Naive thymus-derived CD8-positive, alpha-beta T cell (primary cell): ENCODE measurements around the gene TEF. TPM values are rescaled to one million over a fixed set of nuclear protein-coding genes. Genes with fewer than 3 reads are reported as not detected.
"Not testable (repeated sequence)": the region's sequence is repeated elsewhere in the genome, so short reads cannot be mapped to it uniquely, and the experiment has no call there.

ENCODE experiments used
- ATAC-seq, 2 donors: fragments of 150-1000 bp; cut with Tn5 transposase in 1 of 2; sonication (Bioruptor Pico), chemical (Tn5 transposase) in 1 of 2; 1 replicate in 1 of 2; 2 replicates in 1 of 2; pipeline ENCODE4 v1.10.0; 2021; ENCODE audit warnings: mild to moderate bottlenecking in 2 of 2, moderate library complexity in 2 of 2
- POLR2A ChIA-PET: fragments of 350-600 bp; sonication (Branson Sonifier 250); formaldehyde crosslinking; loops from one replicate; lab custom pipeline; 2021; ENCODE audit warnings: antibody characterized with exemption; lab: Charles Lee
- DNase-seq, 10 donors: peaks; one replicate each; pipeline versions ENCODE4 v3.0.0 to v3.0.0-alpha.2; 2020 to 2022
- H3K27ac Mint-ChIP-seq, 10 donors: one replicate each; pipeline ENCODE4 v1.8.0; 2020 to 2022; ENCODE audit warnings: mild to moderate bottlenecking in 10 of 10, mixed read lengths in 10 of 10, moderate library complexity in 4 of 10, inconsistent platforms in 1 of 10
- H3K27me3 Mint-ChIP-seq, 5 donors: one replicate each; pipeline ENCODE4 v1.8.0; 2021 to 2022; ENCODE audit warnings: mixed read lengths in 5 of 5
- H3K36me3 Mint-ChIP-seq, 3 donors: one replicate each; pipeline ENCODE4 v1.8.0; 2020 to 2022; ENCODE audit warnings: mixed read lengths in 3 of 3, mild to moderate bottlenecking in 2 of 3, inconsistent platforms in 1 of 3
- H3K4me1 Mint-ChIP-seq, 4 donors: one replicate each; pipeline ENCODE4 v1.8.0; 2021 to 2022; ENCODE audit warnings: mixed read lengths in 4 of 4
- H3K4me3 Mint-ChIP-seq, 10 donors: one replicate each; pipeline ENCODE4 v1.8.0; 2020 to 2022; ENCODE audit warnings: mild to moderate bottlenecking in 10 of 10, mixed read lengths in 10 of 10, moderate library complexity in 6 of 10, inconsistent platforms in 1 of 10
- H3K9me3 Mint-ChIP-seq, 9 donors: one replicate each; pipeline ENCODE4 v1.8.0; 2020 to 2022; ENCODE audit warnings: mixed read lengths in 9 of 9, mild to moderate bottlenecking in 3 of 9, inconsistent platforms in 1 of 9, moderate library complexity in 1 of 9
- polyA plus RNA-seq, 3 donors: library from polyadenylated mRNA; unstranded; fragments of 300-500 nt; fragmentation: Illumina TruSeq; gene quantifications; one replicate each; pipeline ENCODE4 v1.2.3, GENCODE V29; 2021
- total RNA-seq, 8 experiments: library from RNA in 2 of 8; stranded (reverse) in 2 of 8; gene quantifications; one replicate each; pipeline ENCODE4 v1.2.3 and lab custom pipeline; 2021 to 2026

TEF gene
- total and polyA plus RNA-seq, 5 experiments from 2014 or later, result 2.0 to 5.9 (median 5.2) TPM

DNA sequence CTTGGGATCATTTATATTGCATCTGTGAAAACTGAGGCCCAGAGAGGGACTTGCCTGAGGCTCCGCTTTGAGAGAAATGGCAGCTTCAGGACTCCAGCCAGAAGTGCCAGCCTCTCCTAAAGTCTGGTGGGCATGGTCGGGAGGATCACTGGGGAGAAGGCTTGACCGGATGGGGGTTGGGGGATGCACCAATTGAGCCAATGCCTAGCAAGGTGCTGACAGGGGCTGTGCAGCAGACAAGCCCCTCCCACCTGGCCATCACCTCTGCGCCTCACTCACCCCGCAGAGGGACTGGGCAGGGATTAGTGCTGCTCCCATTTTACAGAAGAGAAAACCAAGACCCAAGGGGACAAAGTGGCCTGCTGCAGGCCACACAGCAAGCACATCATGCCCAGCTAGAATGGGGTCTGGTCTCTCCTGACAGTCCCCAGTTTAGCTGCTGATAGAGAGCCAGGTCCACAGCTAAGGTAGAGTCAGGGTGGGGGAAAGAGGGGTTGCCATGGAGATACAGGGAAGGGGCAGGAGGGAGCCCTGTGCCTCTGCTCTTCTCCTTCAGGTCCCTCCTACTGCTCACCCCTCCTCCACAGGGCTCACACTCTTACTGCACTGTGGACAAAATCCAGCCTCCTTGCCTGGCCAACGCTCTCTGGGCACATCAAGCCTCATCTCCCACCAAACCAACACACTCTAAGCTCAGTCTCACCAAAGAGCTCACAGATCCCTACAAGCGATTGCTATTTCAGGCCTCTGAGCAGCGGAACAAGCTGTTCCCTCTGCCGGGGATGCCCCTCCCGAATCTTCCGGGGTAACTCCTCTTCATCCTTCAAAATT lies 29.5 kb downstream of the TEF start:
- POLR2A ChIA-PET, result interaction anchor here (1.5 kb wide), 1 partner anchor 210 kb away, joined by 4 read pairs; the partner anchor contains the start of genes DESI1 and XRCC6
- H3K36me3 Mint-ChIP-seq, result no peaks in the 10 kb centered on the region
- H3K27me3 Mint-ChIP-seq, result no peaks in the 10 kb centered on the region
- H3K4me3 Mint-ChIP-seq, result peak overlapping the region; percentile 23 to 83 (median 57)
- peaks cover 24 to 51% (median 36%) of the 10 kb centered on the region in 4 donors for H3K4me1 Mint-ChIP-seq
- no peaks in the 10 kb centered on the region for H3K9me3 Mint-ChIP-seq
- peak overlapping the region; percentile 93 to 100 (median 98) for H3K27ac Mint-ChIP-seq
- ATAC-seq, result no peak
- no peak for DNase-seq

DNA sequence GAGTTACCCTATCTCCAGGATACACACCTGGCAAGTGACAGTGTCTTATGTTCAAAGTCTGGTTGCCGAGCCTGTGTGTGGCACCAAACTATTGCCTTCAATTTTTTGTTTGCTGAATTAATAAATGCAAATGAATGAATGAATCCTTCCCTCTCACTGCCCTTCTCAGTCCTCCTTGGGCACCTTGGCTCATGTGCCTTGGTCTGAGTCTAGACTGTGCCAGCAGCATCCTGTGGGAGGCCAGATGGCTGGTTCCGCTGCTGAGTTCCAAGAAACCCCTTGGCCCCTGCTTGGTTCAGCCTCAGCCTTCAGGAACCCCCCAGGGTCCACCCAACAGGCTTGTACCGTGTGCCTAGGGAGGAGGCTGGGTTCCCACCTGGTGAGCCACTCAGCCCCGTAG lies 33.8 kb downstream of the TEF start:
- peaks cover 19 to 56% (median 38%) of the 10 kb centered on the region in 4 donors for H3K4me1 Mint-ChIP-seq
- POLR2A ChIA-PET, result interaction anchor here (0.7 kb wide), 1 partner anchor 403 kb away, joined by 3 read pairs; no protein-coding TSS in a partner anchor
- H3K4me3 Mint-ChIP-seq, result peak overlapping the region; percentile 90 to 99 (median 94)
- no peak for DNase-seq
- peak overlapping the region in 7 of 10 donors; percentile 62 to 100 (median 93) for H3K27ac Mint-ChIP-seq
- no peak for ATAC-seq
- no peaks in the 10 kb centered on the region for H3K36me3 Mint-ChIP-seq
- H3K27me3 Mint-ChIP-seq, result no peaks in the 10 kb centered on the region
- H3K9me3 Mint-ChIP-seq, result no peaks in the 10 kb centered on the region

DNA sequence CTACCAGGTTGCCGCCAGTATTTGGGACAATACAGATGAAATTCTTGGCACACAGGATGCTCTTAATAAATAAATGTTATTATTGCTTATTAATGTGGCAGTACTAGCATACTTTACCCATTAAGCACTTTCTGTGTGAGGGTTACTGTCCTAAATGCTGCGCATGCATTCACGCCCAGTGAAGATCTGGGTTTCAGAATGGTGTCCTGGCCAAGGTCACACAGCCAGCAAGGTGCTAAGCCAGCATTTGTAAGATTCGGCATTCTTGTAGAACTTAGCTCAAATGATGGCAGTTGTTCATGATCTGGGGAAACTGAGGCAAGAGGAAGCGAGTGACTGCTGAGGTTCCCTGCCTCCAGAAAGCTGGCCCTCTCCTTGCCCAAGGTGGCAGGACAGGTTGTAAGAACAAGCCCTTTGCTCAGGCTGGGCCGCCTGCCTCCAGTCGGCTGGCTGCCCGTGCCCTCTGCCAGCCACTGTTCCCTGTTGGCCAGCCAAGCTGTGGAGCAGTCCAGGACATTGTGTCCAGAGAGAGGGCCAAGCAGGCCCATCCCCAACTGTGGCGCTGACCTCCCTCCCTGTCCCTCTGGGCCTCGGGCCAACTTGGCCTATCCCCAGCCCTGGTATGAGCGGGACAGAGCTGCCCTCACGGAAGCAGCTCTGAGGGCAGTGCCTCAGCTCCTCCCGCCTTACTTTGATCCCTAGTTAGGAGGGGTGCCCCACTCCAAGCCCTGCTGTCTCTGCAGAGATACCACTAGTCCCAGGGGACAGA lies 36.1 kb downstream of the TEF start:
- no peak for ATAC-seq
- Mint-ChIP-seq H3K4me3 (no peak overlapping the region), H3K27me3 (no peaks in the 10 kb centered on the region), H3K36me3 (no peaks in the 10 kb centered on the region), H3K4me1 (peaks cover 9 to 39% (median 23%) of the 10 kb centered on the region in 4 donors), H3K9me3 (no peaks in the 10 kb centered on the region), H3K27ac (peak overlapping the region in 3 of 10 donors; percentile 13 to 50 (median 31))
- no peak for DNase-seq
- POLR2A ChIA-PET, result interaction anchor here (0.5 to 2.9 kb wide), 3 partner anchors 28 to 30 kb away, joined by 3 to 12 read pairs (median 4); partner anchors contain the start of gene TOB2

DNA sequence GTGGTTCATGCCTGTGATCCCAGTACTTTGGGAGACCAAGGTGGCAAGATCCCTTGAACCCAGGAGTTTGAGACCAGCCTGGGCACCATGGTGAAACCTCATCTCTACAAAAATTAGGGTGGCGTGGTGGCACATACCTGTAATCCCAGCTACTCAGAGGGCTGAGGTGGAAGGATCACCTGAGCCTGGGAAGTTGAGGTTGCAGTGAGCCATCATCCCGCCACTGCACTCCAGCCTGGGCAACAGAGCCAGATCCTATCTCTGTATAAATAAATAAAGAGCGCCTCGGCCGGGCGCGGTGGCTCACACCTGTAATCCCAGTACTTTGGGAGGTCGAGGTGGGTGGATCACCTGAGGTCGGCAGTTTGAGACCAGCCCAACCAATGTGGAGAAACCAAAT lies 37.0 kb downstream of the TEF start:
- H3K27me3 Mint-ChIP-seq, result no peaks in the 10 kb centered on the region
- H3K27ac Mint-ChIP-seq, result peak overlapping the region in 5 of 10 donors; percentile 34 to 68 (median 44)
- peaks cover 7 to 39% (median 19%) of the 10 kb centered on the region in 4 donors for H3K4me1 Mint-ChIP-seq
- no peak for ATAC-seq
- no peak for DNase-seq
- peaks cover 0 to 5% (median 0%) of the 10 kb centered on the region in 3 donors for H3K36me3 Mint-ChIP-seq
- H3K9me3 Mint-ChIP-seq, result no peaks in the 10 kb centered on the region
- H3K4me3 Mint-ChIP-seq, result no peak overlapping the region
- POLR2A ChIA-PET, result interaction anchor here (0.5 to 2.9 kb wide), 2 partner anchors 27 to 29 kb away, joined by 3 to 12 read pairs; partner anchors contain the start of gene TOB2

DNA sequence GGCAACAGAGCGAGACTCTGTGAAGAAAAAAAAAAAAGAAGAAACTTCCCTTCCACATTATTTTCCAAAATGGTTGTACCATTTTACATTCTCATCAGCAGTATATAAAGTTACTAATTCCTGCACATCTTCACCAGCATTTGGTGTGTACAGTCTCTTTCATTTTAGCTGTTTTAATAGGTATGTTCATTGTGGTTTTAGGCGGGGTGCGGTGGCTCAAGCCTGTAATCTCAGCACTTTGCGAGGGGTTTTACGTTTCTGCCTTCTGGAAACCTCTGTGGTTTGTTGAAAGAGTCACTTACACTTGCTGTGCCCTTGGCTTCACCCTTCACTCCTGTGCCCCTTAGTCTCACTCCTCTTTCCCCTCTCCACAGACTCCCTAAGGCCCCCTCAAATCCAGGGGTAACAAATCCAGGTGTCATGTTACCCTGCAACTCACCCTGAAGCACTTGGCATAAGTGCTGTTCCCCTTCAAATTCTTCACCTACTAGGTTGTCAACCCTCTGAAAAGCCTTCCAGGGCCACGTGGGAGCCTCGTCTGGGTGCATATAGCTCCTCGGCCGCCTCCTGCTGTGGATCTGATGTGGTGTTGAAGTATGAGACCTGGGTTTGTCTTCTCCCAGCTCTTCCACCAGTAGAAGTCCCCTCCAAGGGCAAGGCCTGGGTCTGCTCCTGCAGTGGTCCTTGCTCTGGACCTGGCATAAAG lies 44.1 kb downstream of the TEF start:
- Mint-ChIP-seq H3K9me3 (no peaks in the 10 kb centered on the region), H3K4me1 (peaks cover 11 to 18% (median 15%) of the 10 kb centered on the region in 4 donors), H3K27ac (peak overlapping the region; percentile 32 to 92 (median 74)), H3K36me3 (peaks cover 0 to 46% (median 0%) of the 10 kb centered on the region in 3 donors), H3K4me3 (peak overlapping the region in 6 of 10 donors; percentile 2 to 59 (median 42)), H3K27me3 (no peaks in the 10 kb centered on the region)
- DNase-seq, result peak in 3 of 10 donors; percentile 20 to 47 (median 36)
- peak; percentile 70 to 96 for ATAC-seq
- POLR2A ChIA-PET, result interaction anchor here (0.7 to 3.8 kb wide), 3 partner anchors 18 to 20 kb away, joined by 5 to 13 read pairs (median 7); partner anchors contain the start of gene TOB2

DNA sequence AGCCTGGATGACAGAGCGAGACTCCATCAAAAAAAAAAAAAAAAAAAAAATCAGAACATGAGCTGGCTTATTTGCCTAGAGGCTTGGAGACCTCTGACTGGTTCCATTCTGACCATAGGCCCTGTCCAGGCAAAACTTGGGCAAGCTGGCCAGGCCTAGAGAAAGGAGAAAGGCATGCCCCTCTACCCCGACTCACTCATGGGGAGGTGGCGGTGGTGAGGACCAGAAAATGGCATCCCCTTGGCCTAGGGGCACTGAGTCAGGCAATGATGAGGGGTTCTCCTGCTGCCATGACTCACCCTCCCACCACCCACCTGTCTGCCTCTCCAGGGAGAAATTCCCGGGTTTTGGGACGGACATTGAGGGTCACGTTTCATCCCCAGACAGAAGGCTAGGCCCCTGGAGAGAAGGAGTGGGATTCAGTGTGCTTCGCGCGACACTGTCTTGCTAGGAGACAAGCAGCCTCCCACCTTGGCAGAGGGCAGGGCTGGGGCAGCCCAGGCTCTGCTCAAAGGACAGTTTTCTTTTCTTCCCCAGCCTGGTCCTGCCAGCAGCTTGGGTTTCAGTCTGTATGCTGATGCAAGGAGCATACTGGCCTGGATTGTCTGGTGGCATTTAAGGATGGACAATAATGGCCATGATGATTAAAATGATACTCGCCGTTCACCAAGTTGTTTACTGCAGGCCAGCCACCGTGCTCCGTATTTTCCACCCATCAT lies 47.6 kb downstream of the TEF start:
- Mint-ChIP-seq H3K9me3 (no peaks in the 10 kb centered on the region), H3K4me3 (no peak overlapping the region), H3K27me3 (no peaks in the 10 kb centered on the region), H3K4me1 (peaks cover 10 to 31% (median 15%) of the 10 kb centered on the region in 4 donors), H3K36me3 (peaks cover 0 to 56% (median 3%) of the 10 kb centered on the region in 3 donors), H3K27ac (peak overlapping the region in 2 of 10 donors; percentile 38 to 77)
- no peak for DNase-seq
- no peak for ATAC-seq
- POLR2A ChIA-PET, result interaction anchor here (0.7 to 1.1 kb wide), 2 partner anchors 21 to 98 kb away, joined by 3 to 5 read pairs; no protein-coding TSS in a partner anchor

DNA sequence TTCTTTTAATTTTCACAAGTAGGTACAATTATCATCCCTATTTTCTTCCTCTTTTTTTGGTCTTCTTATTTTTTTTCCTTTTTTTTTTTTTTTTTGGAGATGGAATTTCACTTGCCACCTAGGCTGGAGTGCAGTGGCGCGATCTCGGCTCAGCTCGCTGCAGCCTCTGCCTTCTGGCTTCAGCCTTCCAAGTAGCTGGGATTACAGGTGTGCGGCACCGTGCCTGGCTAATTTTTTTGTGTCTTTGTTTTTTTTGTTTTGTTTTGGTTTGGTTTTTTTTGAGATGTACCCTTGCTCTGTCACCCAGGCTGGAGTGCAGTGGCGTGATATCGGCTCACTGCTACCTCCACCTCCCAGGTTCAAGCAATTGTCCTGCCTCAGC lies 48.2 kb downstream of the TEF start:
- peaks cover 0 to 54% (median 3%) of the 10 kb centered on the region in 3 donors for H3K36me3 Mint-ChIP-seq
- DNase-seq (no peak), ATAC-seq (no peak)
- H3K9me3 Mint-ChIP-seq, result no peaks in the 10 kb centered on the region
- peaks cover 11 to 31% (median 15%) of the 10 kb centered on the region in 4 donors for H3K4me1 Mint-ChIP-seq
- POLR2A ChIA-PET, result no interaction called here
- H3K4me3 Mint-ChIP-seq, result no peak overlapping the region
- H3K27ac Mint-ChIP-seq, result peak overlapping the region in 1 of 10 donors; percentile 38
- H3K27me3 Mint-ChIP-seq, result no peaks in the 10 kb centered on the region

DNA sequence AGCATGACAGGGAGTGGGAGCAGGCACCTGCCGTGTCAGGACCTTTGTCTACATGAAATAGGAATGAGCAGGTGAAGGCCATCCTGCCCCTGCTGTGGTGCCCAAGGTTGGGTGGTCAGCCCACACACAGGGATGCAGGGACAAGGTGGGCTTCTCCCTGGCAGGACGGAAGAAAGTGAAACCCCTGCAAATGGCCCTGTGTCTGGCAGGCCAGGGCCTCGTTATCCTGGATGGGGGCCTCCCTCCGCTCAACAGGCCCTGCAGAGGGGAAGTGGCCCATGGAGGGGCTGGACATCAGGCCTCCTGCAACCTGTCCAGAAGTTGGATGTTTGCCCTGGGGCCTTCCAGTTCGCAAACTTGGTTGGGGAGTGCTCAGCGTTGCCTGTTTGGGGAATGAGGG lies 49.9 kb downstream of the TEF start:
- POLR2A ChIA-PET, result no interaction called here
- Mint-ChIP-seq H3K4me1 (peaks cover 6 to 27% (median 13%) of the 10 kb centered on the region in 4 donors), H3K27ac (peak overlapping the region in 1 of 10 donors; percentile 28), H3K4me3 (no peak overlapping the region), H3K27me3 (no peaks in the 10 kb centered on the region), H3K9me3 (no peaks in the 10 kb centered on the region), H3K36me3 (peaks cover 0 to 59% (median 3%) of the 10 kb centered on the region in 3 donors)
- DNase-seq (no peak), ATAC-seq (no peak)

DNA sequence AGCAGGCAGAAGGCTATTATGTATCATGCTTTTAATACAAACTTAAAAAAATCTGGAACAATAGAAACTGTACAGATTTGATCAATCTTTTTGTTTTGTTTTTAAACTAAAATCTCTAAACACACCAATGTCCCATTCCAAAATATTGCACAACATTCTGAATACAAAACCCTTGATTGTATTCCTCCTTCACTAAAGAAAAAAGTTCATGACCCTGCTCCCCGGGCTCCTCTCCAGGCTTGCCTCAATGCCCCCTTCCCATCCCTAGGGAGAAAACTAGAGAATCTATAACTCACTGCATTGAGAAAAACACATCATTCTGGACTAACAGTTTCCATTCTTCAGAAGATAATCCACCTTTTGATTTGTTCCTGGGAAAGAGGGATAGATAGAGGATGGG lies 51.7 kb downstream of the TEF start:
- ATAC-seq, H3K27me3 Mint-ChIP-seq, POLR2A ChIA-PET, DNase-seq, H3K9me3 Mint-ChIP-seq, H3K27ac Mint-ChIP-seq, H3K4me3 Mint-ChIP-seq: not testable (repeated sequence)
- peaks cover 0 to 59% (median 3%) of the 10 kb centered on the region in 3 donors for H3K36me3 Mint-ChIP-seq
- peaks cover 6 to 27% (median 12%) of the 10 kb centered on the region in 4 donors for H3K4me1 Mint-ChIP-seq

DNA sequence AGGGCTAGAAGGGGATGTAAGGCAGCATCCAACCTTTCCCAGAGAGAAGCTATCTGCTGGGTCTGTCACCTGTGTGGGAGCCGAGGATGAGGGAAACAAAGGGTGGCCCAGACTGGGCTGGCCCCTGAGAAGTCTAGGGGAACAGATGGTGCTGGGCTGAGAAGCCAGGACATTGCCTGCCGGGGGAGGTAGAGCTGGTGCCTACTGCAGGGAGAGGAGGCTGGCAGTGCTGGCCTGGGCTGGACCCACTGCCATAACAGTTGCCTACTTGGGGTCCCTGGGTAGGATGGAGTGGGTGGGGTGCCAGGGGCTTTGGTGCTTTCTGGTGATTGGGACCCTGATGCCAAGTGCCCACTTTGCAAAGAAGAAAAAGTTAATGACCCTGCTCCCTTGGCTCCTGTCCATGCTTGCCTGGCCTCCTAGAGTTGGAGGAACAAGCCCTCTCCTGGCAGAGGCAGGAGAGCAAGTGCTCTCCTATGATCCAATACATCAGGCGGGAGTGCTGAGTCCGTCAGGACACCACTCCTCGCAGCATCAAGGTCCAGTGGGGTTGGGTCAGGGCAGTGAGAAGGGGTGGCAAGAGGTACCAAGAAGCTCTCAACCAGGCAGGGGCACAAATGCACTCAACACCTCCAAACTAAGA lies 52.7 kb downstream of the TEF start:
- DNase-seq, H3K9me3 Mint-ChIP-seq, H3K27me3 Mint-ChIP-seq, H3K4me3 Mint-ChIP-seq, POLR2A ChIA-PET, ATAC-seq: not testable (repeated sequence)
- H3K4me1 Mint-ChIP-seq, result peaks cover 6 to 35% (median 14%) of the 10 kb centered on the region in 4 donors
- peaks cover 0 to 60% (median 3%) of the 10 kb centered on the region in 3 donors for H3K36me3 Mint-ChIP-seq
- H3K27ac Mint-ChIP-seq, result peak overlapping the region in 8 of 10 donors; percentile 16 to 62 (median 26)

DNA sequence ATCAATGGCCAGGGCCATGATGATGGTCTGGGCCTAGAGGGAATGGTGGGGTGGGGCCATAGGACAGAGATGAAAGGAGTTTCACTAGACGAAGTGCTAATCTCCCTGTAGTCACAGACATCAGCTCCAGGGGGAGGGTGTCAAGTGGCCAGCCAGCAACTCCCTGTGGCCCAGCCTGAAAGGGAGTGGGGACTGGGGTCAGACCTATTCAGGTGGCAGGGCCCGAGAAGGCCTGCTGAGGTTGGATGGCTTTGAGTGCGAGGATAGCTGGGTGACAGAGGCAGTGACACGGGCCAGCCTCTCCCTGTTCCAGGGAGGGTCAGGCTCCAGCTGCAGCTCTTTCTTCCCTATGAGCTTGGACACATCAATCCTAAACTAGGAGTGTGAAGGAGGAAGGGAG lies 53.8 kb downstream of the TEF start:
- no peaks in the 10 kb centered on the region for H3K27me3 Mint-ChIP-seq
- DNase-seq (no peak), ATAC-seq (no peak)
- H3K9me3 Mint-ChIP-seq, result no peaks in the 10 kb centered on the region
- H3K27ac Mint-ChIP-seq, result peak overlapping the region in 5 of 10 donors; percentile 16 to 76 (median 62)
- H3K4me3 Mint-ChIP-seq, result no peak overlapping the region
- POLR2A ChIA-PET, result interaction anchor here (0.9 kb wide), 1 partner anchor 33 kb away, joined by 4 read pairs; the partner anchor contains the start of genes ACO2 and PHF5A
- H3K36me3 Mint-ChIP-seq, result peaks cover 0 to 58% (median 3%) of the 10 kb centered on the region in 3 donors
- H3K4me1 Mint-ChIP-seq, result peaks cover 6 to 38% (median 16%) of the 10 kb centered on the region in 4 donors
